GM19372 (cell line): ENCODE measurements around the gene RTN4RL1.
"Not testable (repeated sequence)": the region's sequence is repeated elsewhere in the genome, so short reads cannot be mapped to it uniquely, and the experiment has no call there.

ENCODE experiments used
- ATAC-seq: cut with Tn5 transposase; IDR thresholded peaks from one replicate; pipeline ENCODE4 v1.9.1; 2021; ENCODE audit warnings: mild to moderate bottlenecking, low read depth, moderate library complexity; ENCODE audit not compliant: unreplicated experiment

Gene RTN4RL1

DNA sequence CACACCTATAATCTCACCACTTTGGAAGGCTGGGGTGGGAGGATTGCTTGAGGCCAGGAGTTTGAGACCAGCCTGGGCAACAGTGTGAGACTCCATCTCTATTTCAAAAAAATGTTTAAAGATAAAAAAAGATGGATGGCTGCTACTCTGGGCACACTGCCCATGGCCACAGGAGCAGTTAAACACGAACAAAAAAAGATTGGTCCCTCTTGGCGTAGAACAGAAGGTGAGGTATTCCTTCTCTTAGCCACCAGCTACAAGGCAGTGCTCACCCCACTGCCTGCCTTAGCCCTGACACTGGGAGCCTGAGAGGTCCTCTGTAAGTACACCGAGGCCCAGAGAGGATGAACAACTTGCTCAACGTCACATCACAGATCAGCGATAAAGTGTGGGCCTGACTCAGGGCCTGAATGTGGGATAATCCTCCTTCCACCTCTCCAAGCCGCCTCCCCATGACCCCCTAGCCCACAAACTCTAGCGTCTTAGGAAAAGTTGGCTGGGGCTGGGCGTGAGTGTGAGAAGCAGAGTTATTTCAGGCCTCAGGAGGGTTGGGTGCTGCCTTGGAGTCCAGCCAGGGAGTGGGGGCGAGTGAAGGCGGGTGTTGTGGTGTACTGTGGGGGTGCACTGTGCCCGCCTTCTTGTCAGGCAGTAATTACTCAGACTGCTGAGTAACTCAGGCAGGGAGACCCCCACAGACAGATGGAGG lies 2.5 kb upstream of the RTN4RL1 start:
- no peak for ATAC-seq

DNA sequence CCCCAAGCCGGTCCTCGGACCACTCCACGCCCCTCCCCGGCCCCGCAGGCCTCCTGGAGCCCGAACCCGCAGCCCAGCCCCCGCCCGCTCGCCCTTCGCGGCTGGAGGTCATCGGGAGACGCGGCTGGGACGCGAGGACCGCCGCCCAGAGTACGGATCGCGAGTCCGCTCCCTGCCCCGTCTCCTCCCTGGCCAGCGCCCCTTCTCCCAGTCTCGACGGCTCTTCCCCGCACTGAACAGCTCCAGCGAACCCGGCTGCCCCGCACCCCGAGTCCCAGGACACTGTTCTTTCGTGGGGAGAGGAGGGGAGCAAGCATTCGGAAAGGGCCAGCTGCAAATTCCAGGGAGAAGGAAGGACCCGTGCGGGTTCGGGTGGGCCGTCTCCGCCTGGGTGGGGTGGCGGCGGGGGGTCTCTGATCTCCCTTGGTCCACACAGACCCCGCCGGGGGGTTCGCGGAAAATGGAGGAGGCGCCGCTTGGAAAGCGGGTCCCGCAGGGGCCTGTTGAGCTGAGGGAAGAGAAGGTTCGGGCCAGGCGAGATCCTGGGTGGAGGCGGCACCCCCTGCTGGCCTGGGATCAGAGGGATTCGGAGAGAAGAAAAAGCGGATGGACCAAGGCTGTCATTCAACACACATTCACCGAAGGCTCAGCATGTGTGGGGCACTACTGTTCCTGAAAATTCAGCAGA lies 632 bp upstream of the RTN4RL1 start:
- ATAC-seq = no peak

DNA sequence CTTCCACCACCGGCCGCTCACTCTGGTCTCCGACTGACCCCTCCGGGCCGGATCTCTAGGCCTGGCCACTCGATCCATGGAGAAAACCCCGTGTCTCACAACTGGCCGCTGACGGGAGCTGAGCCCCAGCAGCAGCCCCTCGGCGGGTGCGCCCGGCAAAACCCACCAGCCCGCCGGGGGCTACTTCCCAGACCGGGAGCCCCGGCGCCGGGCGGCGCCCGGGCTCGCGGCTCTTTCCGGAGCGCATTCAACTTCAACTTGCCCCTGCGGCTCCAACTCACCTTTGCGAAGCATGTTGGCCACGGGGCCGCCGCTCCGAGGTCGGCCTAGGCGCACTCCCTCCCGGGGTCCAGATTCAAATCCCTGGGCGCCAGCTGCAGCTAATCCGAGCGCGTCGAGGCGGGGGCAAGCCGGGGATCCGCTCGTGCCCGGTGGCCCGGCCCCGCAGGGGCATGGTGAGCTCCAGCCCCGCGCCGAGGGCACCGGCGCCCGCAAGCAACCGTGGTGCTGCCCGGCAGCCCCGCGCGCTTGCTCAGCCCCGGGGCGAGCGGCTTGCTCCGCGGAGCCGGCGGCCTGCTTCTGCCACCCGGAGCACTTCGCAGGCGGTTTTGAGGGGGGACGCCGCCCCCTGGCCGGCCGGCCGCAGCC lies 438 bp downstream of the RTN4RL1 start:
- no peak for ATAC-seq

DNA sequence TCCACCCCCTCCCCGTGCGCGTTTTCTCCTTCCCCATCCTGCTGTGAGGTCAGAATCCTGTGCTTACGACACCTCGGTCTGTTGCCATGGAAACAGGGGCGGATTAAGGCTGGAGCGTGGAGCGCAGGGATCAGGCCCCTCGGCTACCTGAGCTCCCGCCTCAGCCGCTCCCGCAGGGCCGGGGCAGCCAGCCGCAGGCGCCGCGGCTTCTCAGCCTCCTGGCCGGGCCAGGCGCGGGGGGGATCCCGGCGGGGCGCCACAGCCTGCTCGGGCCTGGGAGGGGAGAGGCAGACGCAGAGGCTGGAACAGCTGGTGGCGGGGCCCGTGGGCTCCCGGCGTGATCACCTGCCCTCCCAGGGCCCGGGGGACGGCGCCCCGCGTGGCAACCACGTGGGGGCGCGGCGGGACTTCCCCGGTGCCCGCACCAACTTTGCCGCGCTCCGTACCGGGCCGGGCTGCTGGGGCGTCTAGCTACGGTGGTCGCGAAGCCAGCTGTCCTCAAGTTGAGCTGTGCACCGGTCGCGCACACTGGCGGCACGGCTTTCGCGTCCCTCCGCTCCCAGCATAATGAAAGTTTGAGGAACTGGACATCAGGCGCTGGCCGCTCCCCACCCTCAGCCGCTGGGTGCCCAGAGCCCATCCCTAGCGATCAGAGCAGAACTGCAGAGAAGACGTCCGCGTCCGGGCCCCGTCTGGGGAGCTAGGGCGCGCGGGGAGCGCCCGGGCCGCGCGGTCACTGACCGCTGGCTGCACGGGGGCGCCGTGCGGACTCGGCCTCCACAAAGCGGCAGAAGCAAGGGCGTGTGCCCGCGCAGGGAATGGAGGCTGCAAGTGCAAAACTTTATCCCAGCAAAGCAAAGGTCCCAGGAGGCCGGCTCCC lies 1.2 kb downstream of the RTN4RL1 start:
- ATAC-seq = no peak

DNA sequence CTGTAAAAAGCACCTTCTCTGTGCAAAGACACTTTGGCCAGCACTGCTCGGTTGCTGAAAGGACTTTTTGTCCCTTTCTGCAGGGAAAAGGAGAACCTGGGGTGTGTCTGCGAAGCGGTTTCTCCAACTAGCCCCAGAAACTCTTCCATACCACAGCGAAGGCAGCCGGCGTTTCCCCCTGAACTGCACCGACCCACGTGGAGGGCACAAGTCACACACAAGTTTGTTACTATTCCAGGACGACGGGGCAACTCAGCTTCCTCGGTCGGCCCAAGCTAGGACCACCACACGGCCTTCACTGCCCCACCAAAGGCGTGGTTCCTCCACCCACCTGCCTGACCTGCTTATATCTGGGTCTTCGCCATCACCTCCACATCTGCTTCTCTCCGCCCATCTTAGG lies 1.9 kb downstream of the RTN4RL1 start:
- ATAC-seq = no peak

DNA sequence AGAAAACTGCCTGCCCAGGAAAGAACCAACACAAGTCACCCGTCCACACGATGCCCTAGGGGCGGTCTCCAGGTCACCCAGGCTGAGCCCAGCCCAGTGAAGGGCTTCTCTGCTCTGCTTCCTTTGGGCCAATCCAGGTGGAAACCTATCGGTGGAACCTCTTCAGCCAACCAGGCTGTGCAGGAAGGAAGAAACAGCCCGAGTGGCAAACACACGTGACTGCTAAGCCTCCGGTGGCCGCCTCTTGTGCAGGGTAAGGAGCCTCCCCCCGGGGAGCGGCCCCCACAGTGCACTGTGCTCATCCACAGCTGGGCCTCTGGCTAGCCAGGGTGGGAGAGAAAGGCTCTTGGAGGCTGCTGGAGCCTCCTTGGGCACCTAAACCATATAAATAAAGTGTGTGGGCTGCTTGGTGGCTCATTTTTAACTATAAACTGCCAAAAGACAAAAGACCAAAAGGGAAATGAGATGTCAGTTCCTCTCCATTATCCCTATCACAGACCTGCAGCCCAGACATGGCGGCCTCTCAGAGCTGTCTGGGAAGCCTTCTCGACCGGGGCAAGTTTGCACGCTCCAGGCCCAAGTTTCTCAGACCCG lies 2.4 kb downstream of the RTN4RL1 start:
- ATAC-seq = no peak

DNA sequence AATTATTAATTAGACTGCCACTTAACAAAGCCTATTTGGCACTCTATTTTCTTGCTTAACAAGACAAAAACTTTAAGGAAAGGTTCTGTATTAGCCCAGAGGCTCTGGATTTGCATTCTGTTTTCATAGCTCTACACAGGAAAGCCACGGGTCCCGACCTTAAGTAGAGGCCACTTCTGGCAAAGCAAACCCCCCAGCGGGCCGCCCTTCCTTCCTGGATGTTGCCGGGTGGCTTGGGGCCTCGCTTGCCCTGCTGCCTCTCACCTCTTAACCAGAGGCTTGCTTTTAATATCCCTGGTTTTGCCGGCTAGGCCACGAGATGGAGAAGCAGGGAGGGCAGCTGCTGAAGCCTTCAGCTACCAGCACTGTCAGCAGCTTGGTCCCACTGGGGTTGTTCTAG lies 4.4 kb downstream of the RTN4RL1 start:
- no peak for ATAC-seq

DNA sequence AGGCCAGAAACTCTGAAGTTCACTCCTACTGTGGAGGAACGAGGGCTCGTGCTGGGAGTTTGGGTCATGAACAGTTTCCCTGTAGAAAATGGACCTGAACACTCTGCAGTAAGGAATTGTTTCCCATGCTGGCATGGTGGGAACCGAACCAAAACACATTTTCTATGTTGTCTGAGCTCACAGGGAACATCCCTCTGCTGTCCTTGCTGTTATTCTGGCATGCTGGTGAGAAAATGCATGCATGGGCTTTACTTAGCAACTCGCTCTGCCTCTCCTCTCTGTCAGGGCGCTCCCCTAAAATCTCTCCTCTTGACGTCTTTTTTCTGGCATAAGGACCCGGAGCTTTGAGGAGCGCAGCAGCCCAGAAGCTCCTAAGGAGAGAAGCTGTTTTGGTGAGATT lies 5.4 kb downstream of the RTN4RL1 start:
- ATAC-seq = no peak

DNA sequence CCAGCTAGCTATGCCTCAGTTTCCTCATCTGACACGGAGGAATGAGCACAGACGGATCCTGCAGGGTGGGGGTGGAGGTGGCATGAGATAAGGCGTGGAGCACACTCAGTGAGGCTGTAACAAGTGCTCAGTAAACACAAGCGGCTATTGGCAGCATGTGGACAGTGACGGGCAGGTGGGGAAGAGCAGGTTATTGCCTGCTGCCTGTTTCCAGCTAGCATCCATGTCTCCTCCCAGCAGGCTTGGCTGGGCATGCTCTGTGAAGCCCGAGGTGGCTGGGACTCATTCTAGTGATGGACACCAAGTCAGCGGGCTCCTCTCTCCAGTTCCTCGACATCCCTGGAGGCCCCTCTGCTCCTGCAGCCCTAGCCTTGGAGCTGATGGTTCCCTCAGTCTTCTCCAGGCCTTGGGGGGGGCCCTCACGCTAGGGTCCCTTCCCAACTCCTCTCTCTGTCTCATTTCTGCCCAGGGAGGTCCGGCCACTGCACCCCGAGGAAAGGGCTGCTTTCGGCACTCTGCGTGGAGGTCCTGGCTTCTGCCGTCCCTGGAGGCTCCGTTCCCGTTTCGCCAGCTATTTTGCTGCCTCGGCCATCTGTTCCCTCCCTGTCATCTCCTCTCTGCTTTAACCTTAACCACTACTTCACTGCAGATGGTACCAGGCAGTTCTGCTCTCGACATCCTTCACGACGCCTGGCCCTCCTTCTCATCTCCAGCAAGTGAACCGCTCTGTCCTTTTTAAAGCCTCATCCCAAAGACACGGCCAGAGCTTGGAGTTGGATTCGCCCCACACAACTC lies 6.2 kb downstream of the RTN4RL1 start:
- ATAC-seq = no peak

DNA sequence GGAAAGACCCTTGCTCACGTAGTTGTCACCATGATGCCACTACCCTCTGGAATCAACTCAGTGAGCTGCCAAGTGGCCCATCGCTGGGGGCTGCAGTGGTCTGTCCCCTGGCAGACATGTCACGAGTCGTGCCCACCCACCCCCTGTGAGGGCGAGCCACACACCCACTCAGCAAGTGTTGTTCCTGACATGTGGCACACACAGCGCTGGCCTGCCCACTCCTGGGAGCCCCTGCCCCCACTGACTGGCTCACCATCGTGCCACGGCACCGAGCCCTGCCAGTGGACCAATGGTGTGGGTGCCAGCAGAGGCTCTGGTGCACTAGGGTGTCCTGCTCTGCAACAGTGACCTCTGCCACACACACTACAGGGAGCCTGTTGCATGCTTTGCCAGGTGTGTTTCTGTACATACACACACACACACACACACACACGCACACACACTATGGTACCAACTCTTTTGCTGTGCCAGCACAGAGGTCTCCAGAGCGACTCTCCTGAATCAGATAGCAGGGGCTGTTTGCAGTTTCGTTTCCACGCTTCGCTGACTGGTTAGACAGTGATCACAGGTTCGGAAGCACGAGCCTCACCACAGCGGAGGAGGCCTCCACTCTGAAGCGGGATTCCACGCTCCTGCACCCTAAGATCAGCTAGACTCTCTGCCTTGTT lies 7.7 kb downstream of the RTN4RL1 start:
- no peak for ATAC-seq

DNA sequence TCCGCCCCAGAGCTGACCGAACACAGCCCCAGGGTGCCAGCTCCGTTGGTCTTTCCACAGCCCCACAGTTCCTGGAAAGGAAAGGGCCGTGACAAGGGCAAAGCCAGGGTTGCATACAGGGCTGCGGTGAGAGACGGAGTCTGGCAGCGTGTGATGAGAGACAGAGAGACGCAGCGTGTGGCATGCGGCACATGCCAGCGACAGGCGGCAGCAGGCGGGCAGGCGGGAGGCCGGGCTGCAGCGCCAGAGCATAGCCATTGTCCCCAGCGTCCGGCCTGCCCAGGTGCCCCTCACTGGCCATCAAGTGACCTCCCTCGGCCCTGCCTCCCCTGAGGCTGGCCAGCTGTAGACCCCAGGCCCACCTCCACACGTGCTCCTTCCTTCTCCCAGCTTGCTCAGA lies 8.6 kb downstream of the RTN4RL1 start:
- no peak for ATAC-seq

DNA sequence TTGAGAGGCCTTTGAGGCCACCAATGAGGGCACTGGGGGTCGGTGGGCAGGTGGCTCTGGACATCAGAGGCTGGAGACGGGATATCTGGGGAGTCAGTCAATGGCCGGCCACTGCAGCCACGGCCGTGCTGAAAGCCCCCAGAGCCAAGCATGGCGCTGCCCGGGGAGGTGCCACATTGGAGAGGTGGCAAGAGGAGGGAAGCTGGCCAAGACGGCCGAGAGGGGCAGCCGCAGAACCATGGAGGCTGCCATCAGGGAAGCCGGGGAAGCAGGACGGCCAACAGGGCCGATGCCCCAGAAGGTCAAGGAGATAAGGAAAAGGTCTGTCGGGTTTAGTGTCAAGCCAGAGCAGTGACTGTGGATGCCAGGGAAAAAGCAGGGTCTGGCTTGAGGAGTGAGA lies 9.8 kb downstream of the RTN4RL1 start:
- no peak for ATAC-seq

DNA sequence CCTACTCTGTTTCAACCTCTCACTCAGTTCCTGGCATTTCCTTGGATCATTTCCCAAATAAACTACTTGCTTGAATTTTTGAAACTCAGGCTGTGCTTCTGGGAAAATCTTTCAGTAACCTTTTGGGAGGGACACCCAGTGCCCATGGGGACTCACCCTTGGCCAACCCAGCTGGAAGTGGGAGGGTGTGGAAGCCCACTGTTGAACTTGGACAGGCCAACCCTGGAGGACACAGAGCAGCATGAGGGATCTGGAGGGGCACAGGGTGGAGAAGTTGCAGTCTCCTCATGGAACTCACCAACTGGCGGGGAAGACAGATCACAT lies 11.2 kb downstream of the RTN4RL1 start:
- ATAC-seq = no peak

DNA sequence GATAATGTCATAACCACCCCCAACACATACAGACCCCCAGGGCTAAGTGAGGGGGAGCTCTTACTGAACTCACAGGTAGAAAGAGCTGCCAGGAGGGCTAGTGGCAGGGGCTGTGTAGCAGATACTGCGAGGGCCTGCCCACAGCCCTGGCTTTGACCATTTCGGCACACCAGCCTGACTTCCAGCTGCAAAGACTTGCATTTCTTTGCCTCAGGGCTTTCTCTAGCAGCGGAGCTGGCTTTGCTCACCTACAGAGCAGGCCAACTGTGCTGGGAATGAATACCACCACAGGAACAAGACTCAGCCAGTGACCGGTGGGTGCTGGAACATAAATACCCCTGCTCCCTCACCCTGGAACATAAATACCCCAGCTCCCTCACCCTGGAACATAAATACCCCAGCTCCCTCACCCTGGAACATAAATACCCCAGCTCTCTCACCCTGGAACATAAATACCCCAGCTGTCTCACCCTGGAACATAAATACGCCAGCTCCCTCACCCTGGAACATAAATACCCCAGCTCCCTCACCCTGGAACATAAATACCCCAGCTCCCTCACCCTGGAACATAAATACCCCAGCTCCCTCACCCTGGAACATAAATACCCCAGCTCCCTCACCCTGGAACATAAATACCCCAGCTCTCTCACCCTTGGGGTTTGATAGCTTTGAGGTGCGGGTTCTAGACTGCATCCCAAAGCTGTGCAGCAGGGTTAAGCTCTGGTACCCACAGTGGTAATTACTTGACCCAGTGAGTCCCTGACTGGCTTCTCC lies 11.7 kb downstream of the RTN4RL1 start:
- not testable (repeated sequence) for ATAC-seq

DNA sequence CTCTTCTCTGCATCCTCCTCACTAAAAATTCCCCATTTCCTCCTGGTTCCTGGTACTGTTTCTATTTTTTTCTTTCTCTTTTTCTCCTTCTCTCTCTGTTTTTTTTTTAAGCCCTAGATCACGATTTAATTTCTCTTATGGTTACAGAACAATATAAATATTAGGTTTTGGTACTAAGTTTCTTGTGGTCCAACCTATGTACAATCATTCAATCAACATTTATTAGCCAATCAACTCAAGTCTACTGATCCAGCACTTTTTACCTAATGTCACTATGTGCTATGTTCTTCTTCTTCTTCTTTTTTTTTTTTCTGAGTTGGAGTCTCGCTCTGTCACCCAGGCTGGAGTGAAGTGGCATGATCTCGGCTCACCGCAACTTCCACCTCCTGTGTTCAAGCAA lies 12.6 kb downstream of the RTN4RL1 start:
- no peak for ATAC-seq

DNA sequence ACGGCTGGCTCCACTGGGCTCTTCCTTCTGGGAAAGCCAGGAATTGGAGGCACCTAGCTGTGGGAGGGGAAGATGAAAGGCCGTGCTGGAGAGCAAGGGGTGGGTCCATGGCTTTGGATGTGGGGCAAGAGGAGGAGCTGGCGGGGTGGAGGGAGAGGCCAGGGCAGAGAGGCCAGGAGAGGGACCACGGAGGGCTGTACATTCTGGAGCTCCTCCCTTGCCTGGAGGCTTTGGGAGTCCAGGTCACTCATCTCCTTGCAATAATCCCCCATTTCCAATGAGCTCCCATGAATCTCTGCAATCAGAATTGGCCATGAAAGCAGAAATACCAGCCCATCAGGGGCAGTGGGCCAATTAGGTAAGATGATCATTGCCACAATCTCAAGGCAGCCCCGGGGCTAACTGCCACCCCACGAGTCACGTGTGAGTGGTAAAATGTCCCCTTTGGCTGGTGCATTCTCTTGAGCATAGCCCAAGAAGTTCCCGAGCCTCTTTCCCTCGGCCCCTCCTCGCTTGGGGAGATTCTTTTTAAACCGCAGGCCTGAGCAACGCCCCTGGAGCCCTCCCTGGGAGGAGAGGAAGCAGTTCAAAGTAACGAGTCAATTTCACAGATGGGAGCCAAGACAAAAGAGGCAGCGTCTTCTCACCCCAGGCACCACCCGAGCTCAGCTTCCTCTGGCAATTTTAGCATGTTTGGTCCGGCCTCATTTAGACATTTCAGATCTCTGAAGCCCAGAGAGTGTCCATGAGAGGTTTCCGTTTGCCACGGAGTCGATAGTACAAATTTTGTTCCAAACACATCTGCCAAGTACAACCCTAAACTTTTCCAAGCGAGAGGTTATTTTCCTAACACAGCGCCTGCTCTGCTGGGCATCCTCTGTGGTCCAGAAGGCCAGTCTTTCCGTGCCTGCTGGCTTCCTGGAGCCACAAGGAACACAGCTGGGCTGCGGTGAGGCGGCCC lies 13.4 kb downstream of the RTN4RL1 start:
- ATAC-seq = no peak

DNA sequence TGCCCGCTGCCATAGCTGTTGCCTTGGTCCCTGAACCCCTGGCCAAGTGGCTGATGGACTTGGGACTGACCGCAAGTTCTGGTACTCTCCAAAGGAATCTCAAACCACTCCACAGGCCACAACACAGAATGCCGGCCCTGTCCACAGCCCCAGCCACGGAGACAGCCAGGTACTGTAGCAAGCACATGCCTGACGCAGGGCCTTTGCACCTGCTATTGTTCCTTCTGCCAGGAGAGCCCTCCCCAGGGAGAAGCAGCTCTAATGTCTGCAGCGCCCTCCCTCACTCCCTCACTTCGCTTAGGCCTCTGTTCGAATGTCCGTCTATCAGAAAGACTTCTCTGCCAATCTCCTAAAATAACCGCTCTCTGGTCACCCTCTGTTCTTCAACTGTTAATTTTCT lies 15.4 kb downstream of the RTN4RL1 start:
- ATAC-seq = no peak
